ENCODE data around the gene VPS4A.

GRCh38 chr16:69339289-69340094 lies 28.3 kb downstream of the VPS4A start, which contains the start of the genes COG8 and NIP7:
- no peak for TF ChIP-seq PATZ1 (CRISPR knock-in tag; IDR thresholded peaks at IDR 0.05; ENCODE audit: borderline replicate concordance)
- TF ChIP-seq TCF4 (CRISPR knock-in tag; IDR thresholded peaks at IDR 0.05; ENCODE audit: borderline replicate concordance) = no peak
- no peak for TF ChIP-seq TOX (CRISPR knock-in tag; IDR thresholded peaks at IDR 0.05; ENCODE audit: borderline replicate concordance)
- TF ChIP-seq ZFP3 (CRISPR knock-in tag; IDR thresholded peaks at IDR 0.05) = no peak
- TF ChIP-seq CSDC2 (CRISPR knock-in tag; IDR thresholded peaks at IDR 0.05) = no peak
- TF ChIP-seq POU6F1 (CRISPR knock-in tag; IDR thresholded peaks at IDR 0.05; ENCODE audit: borderline replicate concordance, low read depth) = no peak
- no peak for TF ChIP-seq RARB (CRISPR knock-in tag; IDR thresholded peaks at IDR 0.05)
- TF ChIP-seq ZFP30 (CRISPR knock-in tag; IDR thresholded peaks at IDR 0.05) = no peak
